DND-41 (cell line): ENCODE measurements around the gene PRKAR2B.

Experiments used
- EZH2 ChIP-seq: IDR thresholded peaks from 3 replicates; pipeline ENCODE4 v1.6.1; 2012; ENCODE audit warnings: borderline replicate concordance, low read depth, mild to moderate bottlenecking, moderate library complexity, low read length, inconsistent platforms; ENCODE audit not compliant: severe bottlenecking
- TF ChIP-seq, protein P1 (sequence below): IDR thresholded peaks from 2 replicates; pipeline ENCODE4 v1.5.1; 2012; ENCODE audit warnings: borderline replicate concordance, low read length, moderate library complexity, mild to moderate bottlenecking; ENCODE audit not compliant: poor library complexity, severe bottlenecking; ENCODE audit errors: extremely low read depth

DNA sequence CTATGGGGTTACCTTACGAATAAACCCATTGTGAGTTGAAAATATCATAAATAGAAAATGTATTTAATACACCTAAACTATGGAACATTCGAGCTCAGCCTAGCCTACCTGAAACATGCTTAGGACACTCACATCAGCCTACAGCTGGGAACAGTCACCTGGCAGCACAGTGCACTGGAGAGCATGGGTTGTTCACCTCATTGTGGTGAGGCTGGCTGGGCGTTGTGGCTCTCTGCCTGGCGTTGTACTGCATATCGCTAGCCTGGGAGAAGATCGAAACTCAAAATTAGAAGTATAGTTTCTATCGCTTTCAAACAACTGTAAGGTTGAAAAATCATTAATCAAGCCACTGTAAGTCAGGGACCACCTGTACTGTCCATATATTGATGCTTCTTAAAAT, 107.0 kb downstream of the PRKAR2B start:
- TF ChIP-seq, protein P1, sequence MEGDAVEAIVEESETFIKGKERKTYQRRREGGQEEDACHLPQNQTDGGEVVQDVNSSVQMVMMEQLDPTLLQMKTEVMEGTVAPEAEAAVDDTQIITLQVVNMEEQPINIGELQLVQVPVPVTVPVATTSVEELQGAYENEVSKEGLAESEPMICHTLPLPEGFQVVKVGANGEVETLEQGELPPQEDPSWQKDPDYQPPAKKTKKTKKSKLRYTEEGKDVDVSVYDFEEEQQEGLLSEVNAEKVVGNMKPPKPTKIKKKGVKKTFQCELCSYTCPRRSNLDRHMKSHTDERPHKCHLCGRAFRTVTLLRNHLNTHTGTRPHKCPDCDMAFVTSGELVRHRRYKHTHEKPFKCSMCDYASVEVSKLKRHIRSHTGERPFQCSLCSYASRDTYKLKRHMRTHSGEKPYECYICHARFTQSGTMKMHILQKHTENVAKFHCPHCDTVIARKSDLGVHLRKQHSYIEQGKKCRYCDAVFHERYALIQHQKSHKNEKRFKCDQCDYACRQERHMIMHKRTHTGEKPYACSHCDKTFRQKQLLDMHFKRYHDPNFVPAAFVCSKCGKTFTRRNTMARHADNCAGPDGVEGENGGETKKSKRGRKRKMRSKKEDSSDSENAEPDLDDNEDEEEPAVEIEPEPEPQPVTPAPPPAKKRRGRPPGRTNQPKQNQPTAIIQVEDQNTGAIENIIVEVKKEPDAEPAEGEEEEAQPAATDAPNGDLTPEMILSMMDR = no peak
- TF ChIP-seq EZH2 = no peak
